NOMO-1 treated with DMSO at 0.1 percent for 48 hours (cell line): ENCODE measurements around the gene ZNF337.
A peak's percentile ranks its signal among the peaks of the same experiment; 100 is the strongest.
"Not testable (repeated sequence)": the region's sequence is repeated elsewhere in the genome, so short reads cannot be mapped to it uniquely, and the experiment has no call there.

Source experiments
- DNase-seq: peaks from one replicate; lab custom pipeline; 2025; ENCODE audit not compliant: unreplicated experiment; lab: John Stamatoyannopoulos, UW

ZNF337 gene

DNA sequence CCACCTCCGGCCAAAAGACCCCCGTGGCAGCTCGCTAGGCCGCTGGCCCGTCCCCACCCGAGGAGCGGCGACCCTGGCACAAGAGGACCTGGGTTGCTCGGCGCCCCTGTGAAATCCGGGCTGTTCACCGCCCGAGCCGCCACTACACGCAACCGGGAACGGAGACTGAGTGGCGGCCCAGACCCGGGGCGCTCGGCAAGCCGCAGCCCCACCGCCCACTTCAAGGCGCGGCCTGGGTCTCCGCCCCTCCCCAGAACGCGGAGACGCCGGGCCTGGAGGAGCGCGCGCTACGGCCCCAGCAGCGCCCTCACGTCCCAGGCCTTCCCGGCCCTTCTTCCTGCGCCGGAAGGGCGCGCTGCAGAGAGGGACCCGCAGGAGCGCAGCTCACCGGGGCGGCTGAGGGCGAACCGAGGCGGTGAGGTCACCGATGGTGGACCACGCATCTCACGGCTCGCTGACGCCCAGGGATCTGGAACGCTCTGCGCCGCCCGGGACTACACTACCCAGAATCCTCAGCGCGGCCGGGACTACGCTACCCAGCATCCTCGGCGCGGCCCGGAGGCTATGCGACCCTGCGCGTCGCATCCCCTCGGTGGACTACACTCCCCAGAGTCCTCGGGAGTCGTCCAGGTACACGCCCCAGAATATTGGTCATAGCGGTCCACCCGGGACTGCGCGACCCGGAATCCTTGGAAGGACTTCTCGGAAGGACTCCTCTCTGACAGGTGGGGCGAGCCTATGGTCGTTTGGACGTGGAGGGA is at the start of gene ZNF337:
Gene ZNF337, minus strand, starts transcription at position 483 of the 761 bp plus-strand sequence. CDS start 10,436 bp downstream, outside the sequence.
- DNase-seq = peak; percentile 87

DNA sequence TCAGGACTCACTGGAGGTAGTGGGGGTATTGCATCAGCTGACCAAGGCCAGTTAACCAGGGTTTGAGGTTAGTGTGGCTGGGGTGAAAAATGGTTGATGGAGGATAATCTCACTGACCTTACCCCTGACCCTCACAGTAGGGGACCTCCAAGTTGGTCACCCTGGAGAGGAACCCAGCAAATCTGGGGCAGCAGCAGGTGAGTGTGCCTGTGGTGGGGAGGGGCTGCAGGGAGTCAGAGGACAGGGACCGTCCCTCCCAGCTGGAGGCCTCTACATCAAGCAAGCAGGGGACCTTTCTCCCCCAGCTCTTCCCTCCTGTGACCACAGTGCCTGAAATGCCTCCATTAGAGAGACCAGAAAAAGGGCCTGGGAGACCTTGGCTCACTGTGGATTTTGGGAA is 49.1 kb upstream of the ZNF337 start:
- no peak for DNase-seq

DNA sequence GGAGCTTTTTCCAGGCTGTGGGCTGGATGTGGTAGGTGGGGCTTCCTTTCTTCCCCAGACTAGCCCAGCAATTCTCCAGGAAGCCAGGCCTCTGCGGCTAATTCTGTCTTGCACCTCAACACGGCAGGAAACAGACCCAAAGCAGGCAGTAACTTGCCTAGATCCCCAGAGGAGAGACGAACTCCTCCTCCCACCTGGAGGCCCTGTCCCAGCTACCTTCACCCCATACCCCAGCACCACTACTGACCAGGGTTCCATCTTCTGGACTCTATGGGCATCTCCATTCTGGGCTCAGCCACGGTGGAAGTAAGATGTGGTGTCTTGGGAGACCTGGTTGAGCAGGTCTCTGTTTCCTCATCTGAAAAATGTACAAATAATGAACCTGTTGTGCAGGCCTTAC is 48.4 kb upstream of the ZNF337 start:
- DNase-seq = no peak

DNA sequence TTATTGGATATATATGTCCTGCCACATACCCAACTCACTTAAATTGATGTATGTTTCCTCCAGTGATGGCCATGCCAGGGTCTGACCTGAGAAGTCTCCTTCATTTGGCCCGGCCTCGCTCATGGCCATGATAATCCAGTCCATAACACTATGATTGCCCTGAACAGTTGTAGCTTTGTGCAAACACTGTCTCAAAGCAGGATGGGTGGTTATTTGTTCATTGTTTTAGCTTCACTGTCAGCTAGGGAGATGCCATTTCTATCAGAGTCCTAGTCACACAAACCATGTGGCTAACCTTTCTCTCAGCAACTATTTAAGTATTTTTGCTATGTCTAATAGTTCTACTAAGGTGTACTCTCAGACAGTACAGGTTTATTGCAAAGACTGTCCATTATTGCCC is 47.6 kb upstream of the ZNF337 start:
- no peak for DNase-seq

DNA sequence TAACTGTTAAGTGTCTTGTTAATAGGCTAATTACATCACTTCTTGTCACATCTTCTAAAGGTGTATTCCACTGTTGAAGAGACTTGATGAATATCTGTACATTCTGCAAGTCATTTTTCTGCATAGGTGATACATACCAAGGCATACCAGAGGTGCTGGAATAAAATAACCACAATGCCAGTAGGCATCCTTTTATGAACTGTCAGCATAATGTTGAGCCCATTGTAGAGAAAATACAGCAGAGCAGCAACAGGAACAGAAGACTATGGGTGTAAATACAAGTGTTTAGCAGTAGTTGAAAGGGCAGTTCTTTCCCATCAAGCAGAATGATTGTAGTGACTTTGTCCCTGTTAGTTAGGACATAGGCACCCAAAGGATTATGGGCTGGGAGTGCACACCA is 44.4 kb upstream of the ZNF337 start:
- no peak for DNase-seq

DNA sequence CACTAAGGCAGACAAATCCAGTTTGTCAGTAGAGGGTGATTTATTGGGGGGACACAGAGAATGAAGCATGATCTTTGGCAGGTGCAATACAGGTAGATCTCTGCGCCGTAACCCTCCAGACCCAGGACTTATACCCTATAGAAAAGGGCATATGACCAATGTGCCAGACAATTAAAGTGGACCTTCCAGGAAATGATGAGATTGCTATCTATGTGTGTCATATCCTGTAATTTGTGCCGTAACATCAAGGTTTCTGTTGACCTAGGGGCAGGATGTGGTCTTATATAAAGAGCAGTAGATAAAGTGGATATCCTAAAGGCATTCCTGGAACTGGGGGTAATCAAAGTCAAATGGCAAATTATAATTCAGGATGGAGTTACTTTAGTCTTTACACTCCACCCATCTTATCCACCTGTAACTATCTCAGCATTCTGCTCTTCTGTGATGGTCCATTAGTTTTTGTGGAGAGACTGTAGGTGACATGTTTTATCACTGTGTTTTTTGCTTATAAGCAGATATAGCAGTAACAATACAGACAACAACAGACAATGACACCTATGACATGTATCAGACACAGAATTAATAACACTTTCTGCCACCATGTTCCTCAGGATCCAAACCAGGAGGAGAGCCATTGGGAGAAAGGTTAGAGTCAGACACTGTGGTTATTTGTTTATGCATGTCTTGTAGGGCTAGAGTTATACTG is 43.1 kb upstream of the ZNF337 start:
- no peak for DNase-seq

DNA sequence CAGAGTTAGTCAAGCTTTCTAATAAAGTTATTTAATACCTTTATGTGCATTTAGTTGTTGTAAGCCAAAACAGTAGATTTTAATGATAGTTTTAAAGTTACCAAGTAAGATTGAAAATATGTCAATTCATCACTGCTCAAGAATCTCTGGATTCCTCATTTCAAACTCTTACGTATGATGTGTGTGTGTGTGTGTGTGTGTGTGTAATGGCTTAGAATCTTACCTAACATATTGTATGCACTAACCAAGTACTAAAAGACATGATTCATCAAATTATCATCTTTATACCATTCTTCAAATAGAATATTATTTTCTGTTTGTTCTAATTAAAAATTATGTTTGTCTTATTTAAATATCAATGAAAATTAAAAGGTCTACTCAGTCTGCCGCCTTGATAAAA is 41.5 kb upstream of the ZNF337 start:
- DNase-seq = no peak

DNA sequence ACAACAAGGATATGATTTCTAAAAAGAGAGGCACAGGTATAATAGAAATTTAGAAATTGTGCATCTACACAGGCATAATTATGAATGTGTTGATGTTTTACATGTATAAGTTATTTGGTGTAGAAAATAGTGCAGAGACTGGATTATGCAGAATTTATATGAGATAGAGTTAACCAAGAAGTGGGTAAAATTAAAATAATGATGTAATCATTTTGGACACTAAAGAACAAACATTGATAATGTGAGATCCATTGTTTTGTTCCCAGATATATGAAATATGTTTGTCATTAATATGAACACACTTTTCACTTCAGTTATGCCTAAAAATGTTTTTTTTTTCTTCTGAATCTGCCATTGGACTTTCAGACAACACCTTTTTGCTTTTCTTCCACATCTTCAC is 37.2 kb upstream of the ZNF337 start:
- no peak for DNase-seq

DNA sequence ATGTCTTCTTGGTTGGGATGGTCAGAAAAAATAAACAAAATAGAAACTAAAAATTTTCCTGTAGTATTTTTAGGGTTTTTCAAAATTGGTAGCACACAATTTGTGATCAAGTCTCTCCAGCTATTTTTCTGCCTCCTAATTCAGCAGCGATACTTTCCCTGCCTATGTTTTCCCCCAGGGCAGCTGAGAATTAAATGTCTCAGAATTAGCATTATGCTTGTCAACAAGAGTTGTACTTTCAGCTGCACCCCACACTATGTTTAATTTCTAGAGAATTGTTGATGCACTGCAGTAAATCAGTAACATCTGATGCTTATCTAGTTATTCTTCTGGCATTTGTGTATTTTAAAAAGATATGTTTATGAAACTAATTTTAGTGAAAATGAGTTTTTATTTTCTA is 34.2 kb upstream of the ZNF337 start:
- DNase-seq = no peak

DNA sequence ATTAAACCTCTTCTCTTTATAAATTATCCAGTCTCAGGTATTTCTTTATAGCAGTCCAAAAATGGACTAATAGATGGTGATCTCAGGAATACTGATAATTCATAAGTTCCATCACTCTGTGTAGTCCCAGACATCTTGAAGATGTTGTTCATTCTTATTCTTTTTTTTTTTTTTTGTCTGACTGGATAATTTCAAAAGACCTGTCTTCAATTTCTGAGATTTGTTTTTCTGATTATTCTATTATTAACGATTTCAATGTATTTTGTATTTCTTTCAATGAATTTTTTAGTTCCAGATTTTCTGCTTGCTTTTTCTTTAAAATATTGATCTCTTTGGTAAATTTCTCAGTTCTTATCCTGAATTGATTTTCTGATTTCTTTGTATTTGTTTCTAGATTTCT is 29.7 kb upstream of the ZNF337 start:
- no peak for DNase-seq

DNA sequence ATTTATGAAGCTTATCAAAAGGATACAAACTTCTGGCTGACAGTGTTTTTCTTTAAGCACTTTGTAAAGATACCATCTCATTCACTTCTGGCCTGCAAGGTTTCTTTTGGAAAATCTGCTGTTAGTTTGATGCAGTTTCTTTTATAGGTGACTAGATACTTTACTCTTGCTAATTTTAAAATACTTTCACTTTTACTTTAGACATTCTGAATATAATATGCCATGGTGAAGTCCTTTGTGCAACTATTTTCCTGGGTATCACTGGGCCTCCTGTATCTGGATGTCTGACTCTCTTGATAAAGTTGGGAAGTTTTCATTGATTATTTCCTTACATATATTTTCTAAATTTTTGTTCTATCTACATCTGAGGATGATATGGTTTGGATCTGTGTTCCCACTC is 29.0 kb upstream of the ZNF337 start:
- no peak for DNase-seq

DNA sequence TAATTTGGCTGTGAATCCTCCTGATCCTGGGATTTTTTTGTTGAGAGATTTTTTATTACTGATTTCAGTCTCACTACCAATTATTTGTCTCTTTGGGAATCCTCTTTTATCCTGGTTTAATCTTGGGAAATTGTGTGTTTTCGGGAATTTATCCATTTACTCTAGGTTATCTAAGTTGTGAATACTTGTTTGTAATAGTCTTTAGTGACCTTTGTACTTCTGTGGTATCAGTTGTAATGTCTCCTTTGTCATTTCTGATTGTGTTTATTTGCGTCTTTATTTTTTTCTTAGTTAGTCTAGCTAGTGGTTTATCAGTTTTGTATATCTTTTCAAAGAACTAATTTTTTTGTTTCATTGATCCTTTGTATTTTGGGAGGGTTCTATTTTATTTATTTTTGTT is 27.3 kb upstream of the ZNF337 start:
- no peak for DNase-seq

DNA sequence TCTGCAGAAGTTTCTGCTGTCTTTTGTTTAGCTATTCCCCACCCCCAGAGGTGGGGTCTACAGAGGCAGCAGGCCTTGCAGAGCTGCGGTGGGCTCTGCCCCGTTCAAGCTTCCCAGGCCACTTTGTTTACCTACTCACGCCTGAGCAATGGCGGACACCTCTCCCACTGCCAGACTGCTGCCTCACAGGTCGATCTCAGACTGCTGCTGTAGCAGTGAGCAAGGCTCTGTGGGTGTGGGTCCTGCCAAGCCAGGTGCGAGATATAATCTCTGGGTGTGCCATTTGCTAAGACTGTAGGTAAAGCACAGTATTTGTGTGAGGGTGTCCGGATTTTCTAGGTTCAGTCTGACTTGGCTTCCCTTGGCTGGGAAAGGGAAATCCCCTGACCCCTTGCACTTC is 23.6 kb upstream of the ZNF337 start:
- DNase-seq = no peak

DNA sequence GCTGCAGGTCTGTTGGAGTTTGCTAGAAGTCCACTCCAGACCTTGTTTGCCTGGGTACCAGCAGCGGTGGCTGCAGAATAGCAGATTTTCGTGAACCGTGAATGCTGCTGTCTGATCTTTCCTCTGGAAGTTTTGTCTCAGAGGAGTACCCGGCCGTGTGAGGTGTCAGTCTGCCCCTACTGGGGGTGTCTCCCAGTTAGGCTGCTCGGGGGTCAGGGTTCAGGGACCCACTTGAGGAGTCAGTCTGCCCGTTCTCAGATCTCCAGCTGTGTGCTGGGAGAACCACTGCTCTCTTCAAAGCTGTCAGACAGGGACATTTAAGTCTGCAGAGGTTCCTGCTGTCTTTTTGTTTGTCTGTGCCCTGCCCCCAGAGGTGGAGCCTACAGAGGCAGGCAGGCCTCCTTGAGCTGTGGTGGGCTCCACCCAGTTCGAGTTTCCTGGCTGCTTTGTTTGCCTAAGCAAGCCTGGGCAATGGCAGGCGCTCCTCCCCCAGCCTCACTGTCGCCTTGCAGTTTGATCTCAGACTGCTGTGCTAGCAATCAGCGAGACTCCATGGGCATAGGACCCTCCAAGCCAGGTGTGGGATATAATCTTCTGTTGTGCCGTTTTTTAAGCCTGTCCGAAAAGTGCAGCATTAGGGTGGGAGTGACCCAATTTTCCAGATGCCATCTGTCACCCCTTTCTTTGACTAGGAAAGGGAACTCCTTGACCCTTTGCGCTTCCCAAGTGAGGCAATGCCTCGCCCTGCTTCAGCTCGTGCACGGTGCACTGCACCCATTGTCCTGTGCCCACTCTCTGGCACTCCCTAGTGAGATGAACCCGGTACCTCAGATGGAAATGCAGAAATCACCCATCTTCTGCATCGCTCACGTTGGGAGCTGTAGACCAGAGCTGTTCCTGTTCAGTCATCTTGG is 22.5 kb upstream of the ZNF337 start:
- not testable (repeated sequence) for DNase-seq

DNA sequence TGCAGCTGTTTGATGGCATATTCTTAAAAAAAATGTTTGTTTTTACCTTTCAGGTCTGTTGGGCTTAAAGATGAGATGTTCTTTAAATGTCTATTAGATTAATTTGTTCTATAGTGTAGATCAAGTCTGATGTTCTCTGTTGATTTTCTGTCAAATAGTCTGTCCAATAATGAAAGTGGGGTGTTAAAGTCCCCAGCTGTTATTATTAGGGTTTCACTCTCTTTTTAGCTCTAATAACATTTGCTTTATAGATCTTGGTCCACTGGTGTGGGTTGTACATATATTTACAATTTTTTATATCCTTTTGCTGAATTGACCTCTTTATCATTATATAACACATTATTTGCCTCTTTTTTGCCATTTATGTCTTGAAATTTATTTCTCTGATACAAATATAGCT is 11.0 kb upstream of the ZNF337 start:
- DNase-seq = no peak

DNA sequence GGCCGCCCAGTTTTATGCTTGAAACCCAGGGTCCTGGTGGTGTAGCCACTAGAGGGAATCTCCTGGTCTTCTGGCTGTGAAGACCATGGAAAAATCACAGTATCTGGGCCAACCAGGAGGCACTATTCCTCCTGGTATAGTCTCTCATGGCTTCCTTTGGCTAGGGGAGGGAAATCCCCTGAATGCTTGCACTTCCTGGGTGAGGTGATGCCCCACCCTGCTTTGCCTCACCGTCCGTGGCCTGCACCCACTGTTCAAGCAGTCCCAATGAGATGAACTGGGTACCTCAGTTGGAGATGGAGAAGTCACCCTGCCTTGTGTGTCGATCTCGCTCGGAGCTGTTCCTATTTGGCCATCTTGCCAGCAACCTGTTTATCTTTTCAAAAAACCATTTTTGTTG is 10.1 kb upstream of the ZNF337 start:
- DNase-seq = no peak

DNA sequence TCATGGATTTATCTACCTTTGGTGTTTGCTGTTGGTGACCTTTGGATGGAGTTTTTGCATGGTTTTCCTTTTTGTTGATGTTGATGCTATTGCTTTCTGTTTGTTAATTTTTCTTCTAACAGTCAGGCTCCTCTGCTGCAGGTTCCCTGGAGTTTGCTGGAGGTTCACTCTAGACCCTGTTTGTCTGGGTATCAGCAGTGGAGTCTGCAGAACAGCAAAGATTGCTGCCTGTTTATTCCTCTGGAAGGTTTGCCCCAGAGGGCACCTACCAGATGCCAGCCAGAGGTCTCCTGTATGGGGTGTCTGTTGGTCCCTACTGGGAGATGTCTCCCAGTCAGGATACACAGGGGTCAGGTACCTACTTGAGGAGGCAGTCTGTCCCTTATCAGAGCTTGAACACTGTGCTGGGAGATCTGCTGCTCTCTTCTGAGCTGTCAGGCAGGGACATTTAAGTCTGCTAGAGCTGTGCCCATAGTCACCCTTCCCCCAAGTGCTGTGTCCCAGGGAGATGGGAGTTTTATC is 9.2 kb upstream of the ZNF337 start:
- DNase-seq = no peak

DNA sequence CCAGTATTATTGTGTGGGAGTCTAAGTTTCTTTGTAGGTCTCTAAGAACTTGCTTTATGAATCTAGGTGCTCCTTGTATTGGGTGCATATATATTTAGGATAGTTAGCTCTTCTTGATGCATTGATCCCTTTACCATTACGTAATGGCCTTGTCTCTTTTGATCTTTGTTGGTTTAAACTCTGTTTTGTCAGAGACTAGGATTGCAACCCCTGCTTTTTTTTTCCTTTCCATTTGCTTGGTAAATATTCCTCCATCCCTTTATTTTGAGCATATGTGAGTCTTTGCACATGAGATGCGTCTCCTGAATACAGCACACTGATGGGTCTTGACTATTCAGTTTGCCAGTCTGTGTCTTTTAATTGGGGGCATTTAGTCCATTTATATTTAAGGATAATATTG is 7.7 kb upstream of the ZNF337 start:
- DNase-seq = not testable (repeated sequence)

DNA sequence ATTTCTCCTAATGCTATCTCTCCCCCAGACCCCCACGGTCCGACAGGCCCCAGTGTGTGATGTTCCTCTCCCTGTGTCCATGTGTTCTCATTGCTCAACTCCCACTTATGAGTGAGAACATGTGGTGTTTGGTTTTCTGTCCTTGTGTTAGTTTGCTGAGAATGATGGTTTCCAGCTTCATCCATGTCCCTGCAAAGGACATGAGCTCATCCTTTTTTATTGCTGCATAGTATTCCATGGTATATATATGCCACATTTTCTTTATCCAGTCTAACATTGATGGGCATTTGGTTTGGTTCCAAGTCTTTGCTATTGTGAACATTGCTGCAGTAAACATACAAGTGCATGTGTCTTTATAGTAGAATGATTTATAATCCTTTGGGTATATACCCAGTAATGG is 4.2 kb upstream of the ZNF337 start:
- not testable (repeated sequence) for DNase-seq

DNA sequence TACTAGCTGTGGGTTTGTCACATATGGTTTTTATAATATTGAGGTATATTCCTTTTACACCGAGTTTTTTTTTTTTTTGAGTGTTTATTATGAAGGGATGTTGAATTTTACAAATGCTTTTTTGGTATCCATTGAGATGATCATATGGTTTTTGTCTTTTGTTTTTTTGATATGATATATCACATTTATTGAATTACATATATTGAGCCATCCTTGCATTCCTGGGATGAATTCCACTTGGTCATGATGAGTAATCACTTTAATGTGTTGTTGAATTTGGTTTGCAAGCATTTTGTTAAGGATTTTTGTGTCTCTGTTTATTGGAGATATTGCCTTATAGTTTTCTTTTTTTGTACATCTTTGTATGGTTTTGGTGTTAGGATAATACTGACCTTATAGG is 3.3 kb upstream of the ZNF337 start:
- no peak for DNase-seq

DNA sequence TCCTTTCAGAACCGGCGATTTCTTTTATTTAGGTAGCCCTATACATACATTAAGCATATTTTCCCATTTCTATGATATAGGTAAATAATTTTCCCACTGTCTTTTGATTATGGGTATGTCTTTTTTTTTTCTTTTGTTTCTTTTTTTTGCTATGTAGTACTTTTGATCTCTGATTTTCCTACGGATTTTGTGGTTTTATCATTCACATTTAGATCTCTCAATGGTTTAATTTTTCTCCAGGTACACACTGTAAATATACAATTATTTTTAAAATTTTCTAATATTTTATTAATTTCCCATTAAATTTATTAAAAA is 436 bp upstream of the ZNF337 start:
- no peak for DNase-seq
